ENCODE data around the gene TFCP2L1.

Gene TFCP2L1

DNA sequence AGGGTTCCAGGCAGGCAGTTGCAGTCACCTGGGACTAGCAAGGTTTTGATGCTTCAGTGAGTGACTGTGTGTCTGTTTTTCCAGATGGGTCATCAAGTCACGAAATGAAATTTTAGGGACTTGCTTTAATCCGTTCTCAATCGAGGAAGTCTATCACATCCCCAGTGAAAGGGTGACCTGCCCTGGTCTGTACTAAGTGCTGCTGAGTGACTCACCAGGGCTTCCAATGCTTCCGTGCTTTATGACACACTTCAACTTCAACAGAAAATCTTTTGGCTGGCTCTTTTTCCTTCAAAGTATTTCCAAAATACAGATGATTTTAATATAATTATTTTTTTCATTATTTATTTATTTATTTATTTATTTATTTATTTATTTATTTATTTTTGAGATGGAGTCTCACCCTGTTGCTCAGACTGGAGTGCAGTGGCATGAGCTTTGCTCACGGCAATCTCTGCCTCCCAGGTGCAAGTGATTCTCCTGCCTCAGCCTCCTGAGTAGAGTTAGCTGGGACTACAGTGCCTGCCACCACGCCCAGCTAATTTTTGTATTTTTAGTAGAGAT is 18.4 kb downstream of the TFCP2L1 start:
- no peak for DNase-seq

GRCh38 chr2:121263996-121264715 is 20.8 kb downstream of the TFCP2L1 start:
- no peak for DNase-seq

- DNase-seq: no peak
Measured at GRCh38 chr2:121260370-121261154, 24.4 kb downstream of the TFCP2L1 start.

DNA sequence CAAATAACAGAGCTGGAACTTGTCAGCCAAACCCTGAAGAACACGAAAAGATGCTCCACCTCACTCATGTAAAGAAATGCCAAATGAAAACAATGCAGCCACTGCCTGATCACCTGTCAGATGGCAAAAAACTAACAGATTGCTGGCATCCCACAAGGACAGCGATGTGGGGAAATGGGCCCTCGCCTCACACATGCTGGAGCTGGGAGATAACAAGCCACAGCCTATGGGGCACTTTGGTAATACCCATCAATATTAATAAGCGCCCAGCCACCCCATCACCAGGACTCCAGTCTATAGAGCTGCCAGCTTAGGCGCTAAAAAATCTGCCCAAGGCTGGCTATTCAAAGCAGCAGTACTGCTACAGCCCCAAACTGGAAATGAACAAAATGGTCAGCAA is 27.0 kb downstream of the TFCP2L1 start:
- no peak for DNase-seq

DNA sequence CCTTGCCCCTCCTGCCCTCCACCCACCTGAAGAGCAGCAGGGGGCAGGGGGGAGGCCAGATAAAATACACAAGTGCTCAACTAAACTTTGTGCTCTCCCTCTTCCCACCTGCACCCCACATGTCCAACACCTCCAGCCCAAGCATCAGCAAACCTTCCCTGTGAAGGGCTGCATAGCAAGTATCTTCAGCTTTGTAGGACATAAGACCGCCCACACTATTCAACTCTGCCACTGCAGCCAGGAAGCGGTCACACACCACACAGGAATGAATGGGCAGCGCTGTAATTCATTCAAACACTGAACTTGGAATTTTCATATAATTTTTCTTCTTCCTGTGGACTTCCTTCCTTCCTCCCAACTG is 27.5 kb downstream of the TFCP2L1 start:
- DNase-seq: no peak

GRCh38 chr2:121256720-121257479 is 28.1 kb downstream of the TFCP2L1 start:
- DNase-seq: no peak

DNA sequence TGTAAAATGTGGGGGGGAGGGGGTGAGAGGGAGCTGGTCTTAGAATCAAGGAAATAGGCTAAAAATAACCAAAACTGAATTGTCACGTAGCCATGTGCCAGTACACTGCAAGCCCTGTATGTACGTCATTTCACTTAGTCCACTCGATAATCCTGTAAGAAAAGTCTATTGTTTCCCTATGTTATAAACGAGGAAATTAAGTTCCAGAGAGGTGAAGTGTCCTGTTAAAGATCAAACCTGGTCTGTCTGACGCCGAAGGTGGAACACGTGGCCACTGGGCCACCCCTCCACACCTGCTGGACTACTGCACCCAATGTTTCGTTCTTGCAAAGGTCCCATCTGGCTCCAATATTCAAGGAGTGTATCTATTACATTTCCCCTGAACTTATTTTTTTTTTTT is 29.6 kb downstream of the TFCP2L1 start:
- DNase-seq: no peak

GRCh38 chr2:121254748-121255147 is 30.3 kb downstream of the TFCP2L1 start:
- DNase-seq: no peak

- DNase-seq: no peak
Measured at GRCh38 chr2:121253674-121254240, 31.2 kb downstream of the TFCP2L1 start.

DNA sequence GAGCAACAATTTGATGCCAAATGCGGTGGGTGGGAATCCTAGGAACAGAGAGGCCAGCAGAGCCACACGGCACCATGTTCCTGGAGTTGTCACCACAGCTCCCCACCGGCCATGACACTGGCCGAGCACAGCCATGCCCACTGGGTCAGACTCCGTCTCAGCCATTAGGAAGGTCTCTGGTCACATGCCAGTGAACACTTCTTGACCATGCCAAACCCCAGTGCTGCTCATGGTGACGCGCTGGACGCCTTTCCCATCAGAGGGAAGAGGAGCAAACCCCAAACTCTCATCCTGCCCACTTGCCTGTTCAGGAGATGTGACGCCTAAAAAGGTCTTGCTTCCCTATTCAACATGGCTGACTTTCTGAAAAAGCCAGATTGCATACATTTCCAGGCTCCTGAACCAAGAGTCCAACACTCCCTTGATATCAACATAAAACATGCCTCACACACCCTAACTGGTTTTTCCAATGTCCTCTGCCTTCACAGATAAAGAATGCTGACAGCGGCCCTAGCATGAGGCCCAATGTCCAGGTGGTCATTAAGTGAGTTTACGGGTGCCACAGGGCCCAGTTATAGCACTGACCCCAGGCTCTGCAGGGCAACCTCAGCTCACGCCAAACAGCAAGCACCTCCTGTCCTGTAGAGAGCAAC is 31.9 kb downstream of the TFCP2L1 start:
- DNase-seq: no peak

DNA sequence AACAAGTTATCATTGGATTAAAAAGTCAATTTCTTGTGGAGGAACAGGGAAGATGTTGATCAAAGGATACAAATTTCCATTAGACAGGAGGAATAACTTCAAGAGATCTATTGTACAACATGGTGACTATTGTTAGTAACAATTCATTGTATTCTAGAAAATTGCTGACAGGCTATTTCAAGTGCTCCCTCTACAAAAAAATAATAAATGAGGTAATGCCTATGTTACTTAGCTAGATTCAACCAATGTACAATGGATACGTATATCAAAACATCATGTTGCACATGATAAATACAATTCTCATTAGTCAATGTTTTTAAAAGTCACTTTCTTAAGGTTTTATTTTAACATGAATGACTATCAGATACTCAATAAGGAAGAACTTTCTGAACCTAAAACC is 33.5 kb downstream of the TFCP2L1 start:
- no peak for DNase-seq

GRCh38 chr2:121248766-121249343 is 36.1 kb downstream of the TFCP2L1 start:
- DNase-seq: no peak

- DNase-seq: no peak
Measured at GRCh38 chr2:121247971-121248370, 37.0 kb downstream of the TFCP2L1 start.

GRCh38 chr2:121247534-121247933 is 37.5 kb downstream of the TFCP2L1 start:
- DNase-seq: no peak

- no peak for DNase-seq
Measured at GRCh38 chr2:121246704-121247255, 38.2 kb downstream of the TFCP2L1 start.

- no peak for DNase-seq
Measured at GRCh38 chr2:121245913-121246312, 39.1 kb downstream of the TFCP2L1 start.

- no peak for DNase-seq
Measured at GRCh38 chr2:121245120-121245820, 39.7 kb downstream of the TFCP2L1 start.

DNA sequence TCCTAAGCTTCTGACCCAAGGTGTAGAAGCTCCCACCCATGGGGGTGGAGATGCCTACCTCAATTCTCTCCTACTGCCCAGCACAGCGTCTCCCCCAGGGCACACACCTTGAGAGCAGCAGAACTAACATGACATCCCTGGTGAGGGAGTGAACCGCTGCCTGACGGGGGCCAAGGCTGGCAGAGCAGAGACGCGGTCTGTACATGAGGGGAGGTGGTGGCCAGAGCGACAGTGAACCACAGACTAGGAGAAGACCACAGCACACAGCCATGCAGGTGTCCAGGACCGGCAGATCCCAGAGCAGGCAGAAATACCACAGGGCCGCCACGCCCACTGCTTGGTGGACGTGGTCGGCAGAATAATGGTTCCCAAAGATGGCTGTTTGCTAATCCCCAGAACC is 40.4 kb downstream of the TFCP2L1 start:
- no peak for DNase-seq

- DNase-seq: no peak
Measured at GRCh38 chr2:121243821-121244460, 41.1 kb downstream of the TFCP2L1 start.

GRCh38 chr2:121242976-121243375 is 42.0 kb downstream of the TFCP2L1 start:
- no peak for DNase-seq
